ENCODE measurements around the gene TEX30. TPM values are rescaled to one million over a fixed set of nuclear protein-coding genes. Genes with fewer than 3 reads are reported as not detected.

TEX30 gene
- total RNA-seq, 4 donors from 2014 or later: 6.4 to 10.6 (median 7.7) TPM

- Histone ChIP-seq H3K4me3 (no peak overlapping the region), H3K9me3 (no peaks in the 10 kb centered on the region), H3K4me1 (peaks cover 0 to 17% (median 3%) of the 10 kb centered on the region in 3 donors), H3K27ac (no peak overlapping the region), H3K27me3 (no peaks in the 10 kb centered on the region), H3K36me3 (peaks cover 0 to 7% of the 10 kb centered on the region in 2 donors)
- 97% methylated on average over 16 of the region's 16 CpGs; no CpG with 5 or more reads in 1 of the 2 donors for WGBS, 2 donors (ENCODE audit: low coverage in 1 of 2)
- no peak for ATAC-seq
- no peak for TF ChIP-seq EP300 (IDR thresholded peaks at IDR 0.05)
- no peak for TF ChIP-seq POLR2A (IDR thresholded peaks at IDR 0.05)
- no peak for TF ChIP-seq POLR2AphosphoS5 (IDR thresholded peaks at IDR 0.05)
- TF ChIP-seq CTCF (IDR thresholded peaks at IDR 0.05): no peak
These were observed 1.6 kb downstream of the TEX30 start for GRCh38 chr13:102772042-102772425.

GRCh38 chr13:102771298-102772041 lies 2.1 kb downstream of the TEX30 start:
- H3K36me3 ChIP-seq: peaks cover 0 to 9% of the 10 kb centered on the region in 2 donors
- H3K27me3 ChIP-seq: no peaks in the 10 kb centered on the region
- TF ChIP-seq POLR2A (IDR thresholded peaks at IDR 0.05) (no peak), EP300 (IDR thresholded peaks at IDR 0.05) (no peak), POLR2AphosphoS5 (IDR thresholded peaks at IDR 0.05) (no peak), CTCF (IDR thresholded peaks at IDR 0.05) (no peak)
- H3K27ac ChIP-seq: no peak overlapping the region
- no peak overlapping the region for H3K4me3 ChIP-seq
- no peak for ATAC-seq
- H3K4me1 ChIP-seq: peaks cover 0 to 17% (median 3%) of the 10 kb centered on the region in 3 donors
- no peaks in the 10 kb centered on the region for H3K9me3 ChIP-seq
- 86 to 93% methylated on average over 4 to 6 of the region's 6 CpGs for WGBS, 2 donors (ENCODE audit: low coverage in 1 of 2)

GRCh38 chr13:102770435-102770834 lies 3.2 kb downstream of the TEX30 start:
- Histone ChIP-seq H3K27ac (no peak overlapping the region), H3K9me3 (no peaks in the 10 kb centered on the region), H3K36me3 (peaks cover 0 to 19% of the 10 kb centered on the region in 2 donors), H3K4me1 (peaks cover 0 to 17% (median 3%) of the 10 kb centered on the region in 3 donors), H3K27me3 (no peaks in the 10 kb centered on the region), H3K4me3 (no peak overlapping the region)
- no peak for ATAC-seq
- no peak for TF ChIP-seq CTCF (IDR thresholded peaks at IDR 0.05)
- no peak for TF ChIP-seq POLR2AphosphoS5 (IDR thresholded peaks at IDR 0.05)
- TF ChIP-seq EP300 (IDR thresholded peaks at IDR 0.05): no peak
- no peak for TF ChIP-seq POLR2A (IDR thresholded peaks at IDR 0.05)
- WGBS, 2 donors (ENCODE audit: low coverage in 1 of 2): 83 to 90% methylated on average over 2 of the region's 2 CpGs

GRCh38 chr13:102769679-102770078 lies 3.9 kb downstream of the TEX30 start:
- H3K4me3 ChIP-seq: no peak overlapping the region

More at GRCh38 chr13:102769679-102770078, 3.9 kb downstream of the TEX30 start:
- Histone ChIP-seq H3K4me1 (peaks cover 0 to 17% (median 3%) of the 10 kb centered on the region in 3 donors), H3K27ac (no peak overlapping the region), H3K27me3 (no peaks in the 10 kb centered on the region), H3K36me3 (peaks cover 0 to 20% of the 10 kb centered on the region in 2 donors), H3K9me3 (no peaks in the 10 kb centered on the region)
- no peak for ATAC-seq
- TF ChIP-seq EP300 (IDR thresholded peaks at IDR 0.05) (no peak), CTCF (IDR thresholded peaks at IDR 0.05) (no peak), POLR2A (IDR thresholded peaks at IDR 0.05) (no peak), POLR2AphosphoS5 (IDR thresholded peaks at IDR 0.05) (no peak)
- 74 to 82% methylated on average over 4 of the region's 4 CpGs for WGBS, 2 donors (ENCODE audit: low coverage in 1 of 2)

All from gastroesophageal sphincter (tissue), 4 donors.